GM12878 (cell line): ENCODE results near the gene SLC12A7.

Experiments
- BCLAF1 ChIP-seq: fragments of 450-650 bp; IDR thresholded peaks from 2 replicates; pipeline ENCODE4 v1.6.1; 2017; ENCODE audit warnings: antibody characterized with exemption, mild to moderate bottlenecking, moderate library complexity
- CEBPZ ChIP-seq: fragments of 150-350 bp; IDR thresholded peaks from 2 replicates; pipeline ENCODE4 v1.6.1; 2016; ENCODE audit warnings: low read depth, low read length
- CHD1 ChIP-seq: IDR thresholded peaks from 2 replicates; pipeline ENCODE4 v1.6.1; 2012; ENCODE audit warnings: low read depth, low read length, improper control_type of control experiment
- CHD2 ChIP-seq: IDR thresholded peaks from 2 replicates; pipeline ENCODE4 v1.6.1; 2011; ENCODE audit warnings: low read depth, low read length, improper control_type of control experiment, borderline replicate concordance
- CHD4 ChIP-seq: fragments of 200-600 bp; sonication (generic); IDR thresholded peaks from 2 replicates; pipeline ENCODE4 v1.6.1; 2016; ENCODE audit warnings: mild to moderate bottlenecking
- CTCF ChIP-seq, 3 experiments: IDR thresholded peaks in 2 of 3; conservative IDR thresholded peaks in 1 of 3; 2 replicates each; pipeline ENCODE4 v1.5.1; 2011; ENCODE audit warnings: low read depth in 3 of 3, low read length in 3 of 3, mild to moderate bottlenecking in 3 of 3, control low read depth in 2 of 3, moderate library complexity in 2 of 3, inconsistent platforms in 1 of 3, mixed read lengths in 1 of 3; ENCODE audit not compliant: control insufficient read depth in 2 of 3, insufficient read depth in 1 of 3; ENCODE audit errors: extremely low read depth in 1 of 3
- DPF2 ChIP-seq: fragments of 450-650 bp; IDR thresholded peaks from 2 replicates; pipeline ENCODE4 v1.6.1; 2017; ENCODE audit warnings: mild to moderate bottlenecking
- ESRRA ChIP-seq: IDR thresholded peaks from 2 replicates; pipeline ENCODE4 v1.6.1; 2012; ENCODE audit warnings: mild to moderate bottlenecking, low read length, improper control_type of control experiment
- FOS ChIP-seq: IDR thresholded peaks from 3 replicates; pipeline ENCODE4 v1.6.1; 2011; ENCODE audit warnings: borderline replicate concordance; ENCODE audit not compliant: insufficient read length; ENCODE audit errors: extremely low read depth
- KDM1A ChIP-seq: fragments of 200-600 bp; sonication (generic); IDR thresholded peaks from 2 replicates; pipeline ENCODE4 v1.6.1; 2016; ENCODE audit warnings: borderline replicate concordance
- SP1 ChIP-seq: IDR thresholded peaks from one replicate; pipeline ENCODE4 v1.6.1; 2011; ENCODE audit warnings: low read depth, low read length
- SREBF2 ChIP-seq: IDR thresholded peaks from 2 replicates; pipeline ENCODE4 v1.6.1; 2012; ENCODE audit warnings: mild to moderate bottlenecking, low read length
- ZNF274 ChIP-seq: IDR thresholded peaks from one replicate; pipeline ENCODE4 v1.8.0; 2011; ENCODE audit not compliant: insufficient read length, insufficient read depth
- ZSCAN29 ChIP-seq: fragments of 450-650 bp; IDR thresholded peaks from 2 replicates; pipeline ENCODE4 v1.6.1; 2017; ENCODE audit warnings: mild to moderate bottlenecking, moderate library complexity

GRCh38 chr5:1081519-1081918 lies 30.3 kb downstream of the SLC12A7 start:
- TF ChIP-seq SP1 (no peak), ZNF274 (no peak), FOS (no peak), CEBPZ (no peak), CHD4 (no peak), CHD1 (no peak), CTCF (IDR thresholded peaks at IDR 0.05 in 2 of 3, conservative IDR thresholded peaks at IDR 0.05 in 1 of 3; ENCODE audit: control insufficient read depth in 2 of 3, extremely low read depth in 1 of 3, insufficient read depth in 1 of 3, low read depth in 3 of 3, low read length in 3 of 3) (no peak), ZSCAN29 (no peak), DPF2 (no peak), SREBF2 (no peak), ESRRA (no peak), KDM1A (no peak), BCLAF1 (no peak), CHD2 (no peak)
